BJ (cell line): ENCODE data around the gene CCDC117. TPM values are rescaled to one million over a fixed set of nuclear protein-coding genes. Genes with fewer than 3 reads are reported as not detected.

Experiments
- CTCF ChIA-PET: fragments of 350-600 bp; formaldehyde crosslinking; extraction: SDS; loops from one replicate; lab custom pipeline; 2021; ENCODE audit warnings: antibody characterized with exemption, inconsistent platforms; lab: Yijun Ruan, JAX
- POLR2A ChIA-PET: fragments of 300-600 bp; sonication (Branson Sonifier 250); formaldehyde crosslinking; extraction: SDS; loops from one replicate; lab custom pipeline; 2021; ENCODE audit warnings: antibody characterized with exemption; lab: Charles Lee
- DNase-seq: peaks from one replicate; pipeline ENCODE4 v3.0.0-alpha.2; 2011; ENCODE audit warnings: low read depth
- H3K27me3 ChIP-seq: 2 replicates; pipeline ENCODE4 v1.6.0; 2011; ENCODE audit warnings: low read length; ENCODE audit not compliant: control insufficient read depth, insufficient read depth
- H3K36me3 ChIP-seq: 2 replicates; pipeline ENCODE4 v1.5.1; 2011; ENCODE audit warnings: low read length; ENCODE audit not compliant: control insufficient read depth, insufficient read depth
- H3K4me3 ChIP-seq: 2 replicates; pipeline ENCODE4 v1.5.1; 2011; ENCODE audit warnings: low read depth, mild to moderate bottlenecking, control low read depth, low read length
- polyA plus RNA-seq: library from polyadenylated mRNA; depleted of rRNA; stranded (reverse); fragments of >200 nt; gene quantifications from 2 replicates; pipeline ENCODE4 v1.2.3, GENCODE V29; 2011
- TF ChIP-seq, protein P1 (sequence below): IDR thresholded peaks from 2 replicates; pipeline ENCODE4 v1.5.1; 2011; ENCODE audit warnings: low read depth, mild to moderate bottlenecking, control low read depth, inconsistent platforms, low read length, moderate library complexity; ENCODE audit not compliant: insufficient read depth

The CCDC117 gene
- polyA plus RNA-seq, 1 experiment: 4.5 TPM

DNA sequence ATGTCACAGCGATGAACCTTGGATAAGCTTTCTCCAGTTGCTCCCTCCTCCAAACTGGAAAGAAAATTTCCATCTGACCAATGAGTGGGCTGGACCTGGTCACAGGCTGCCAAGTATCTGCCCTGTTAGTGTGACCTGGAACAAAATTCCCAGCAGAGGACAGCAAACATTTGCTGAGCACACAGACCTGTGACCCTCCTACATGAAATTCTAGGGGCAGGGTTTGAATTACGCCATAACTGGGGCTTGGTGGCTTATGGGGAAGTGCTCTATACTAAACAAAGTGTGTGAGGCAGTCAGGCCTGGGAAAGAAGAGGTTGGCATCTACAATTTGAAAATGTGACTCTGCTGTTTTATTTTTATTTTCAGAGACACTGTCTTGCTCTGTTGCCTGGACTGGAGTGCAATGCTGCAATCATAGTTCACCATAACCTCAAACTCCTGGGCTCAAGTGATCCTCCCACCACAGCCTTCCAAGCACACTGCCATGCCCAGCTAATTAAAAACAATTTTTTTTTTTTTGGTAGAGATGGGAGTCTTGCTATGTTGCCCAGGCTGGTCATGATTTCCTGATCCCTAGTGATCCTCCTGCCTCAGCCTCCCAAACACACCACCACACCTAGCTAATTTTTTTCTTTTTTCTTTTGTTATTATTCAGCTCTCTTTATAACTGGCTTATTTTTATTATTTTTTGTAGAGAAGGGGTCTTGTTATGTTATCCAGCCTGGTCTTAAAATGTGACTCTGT is 41.5 kb downstream of the CCDC117 start:
- no peak for DNase-seq
- Histone ChIP-seq H3K36me3 (no peaks in the 10 kb centered on the region), H3K4me3 (no peak overlapping the region), H3K27me3 (no peaks in the 10 kb centered on the region)
- POLR2A ChIA-PET: interaction anchor here (0.6 kb wide), 1 partner anchor 87 kb away, joined by 12 read pairs; no protein-coding TSS in a partner anchor
- TF ChIP-seq, protein P1, sequence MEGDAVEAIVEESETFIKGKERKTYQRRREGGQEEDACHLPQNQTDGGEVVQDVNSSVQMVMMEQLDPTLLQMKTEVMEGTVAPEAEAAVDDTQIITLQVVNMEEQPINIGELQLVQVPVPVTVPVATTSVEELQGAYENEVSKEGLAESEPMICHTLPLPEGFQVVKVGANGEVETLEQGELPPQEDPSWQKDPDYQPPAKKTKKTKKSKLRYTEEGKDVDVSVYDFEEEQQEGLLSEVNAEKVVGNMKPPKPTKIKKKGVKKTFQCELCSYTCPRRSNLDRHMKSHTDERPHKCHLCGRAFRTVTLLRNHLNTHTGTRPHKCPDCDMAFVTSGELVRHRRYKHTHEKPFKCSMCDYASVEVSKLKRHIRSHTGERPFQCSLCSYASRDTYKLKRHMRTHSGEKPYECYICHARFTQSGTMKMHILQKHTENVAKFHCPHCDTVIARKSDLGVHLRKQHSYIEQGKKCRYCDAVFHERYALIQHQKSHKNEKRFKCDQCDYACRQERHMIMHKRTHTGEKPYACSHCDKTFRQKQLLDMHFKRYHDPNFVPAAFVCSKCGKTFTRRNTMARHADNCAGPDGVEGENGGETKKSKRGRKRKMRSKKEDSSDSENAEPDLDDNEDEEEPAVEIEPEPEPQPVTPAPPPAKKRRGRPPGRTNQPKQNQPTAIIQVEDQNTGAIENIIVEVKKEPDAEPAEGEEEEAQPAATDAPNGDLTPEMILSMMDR: no peak
- CTCF ChIA-PET: interaction anchor here (0.9 kb wide), 1 partner anchor 16 kb away, joined by 3 read pairs; no protein-coding TSS in a partner anchor

DNA sequence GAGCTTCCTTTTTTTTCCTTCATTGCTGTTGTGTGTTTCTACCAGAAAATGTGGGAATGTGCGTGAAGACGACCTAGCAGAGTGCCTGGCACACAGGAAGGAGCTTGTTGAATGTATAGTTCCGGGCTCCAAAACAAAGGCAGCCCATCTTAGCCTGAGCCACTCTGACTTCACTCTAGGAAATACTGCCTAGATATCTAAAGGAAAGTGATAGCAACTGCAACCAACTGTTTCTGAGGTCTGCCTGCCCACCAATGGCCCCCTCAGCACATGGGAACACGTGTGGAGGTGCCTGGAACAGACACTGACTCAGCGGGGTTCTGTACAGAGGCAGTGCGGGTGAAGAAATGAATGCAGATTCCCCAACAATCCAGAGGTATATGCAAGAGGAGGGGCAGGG is 42.6 kb downstream of the CCDC117 start:
- ChIA-PET CTCF (interaction anchor here (1.1 to 1.5 kb wide), 2 partner anchors 9 to 214 kb away, joined by 3 to 9 read pairs; no protein-coding TSS in a partner anchor), POLR2A (no interaction called here)
- H3K27me3 ChIP-seq: no peaks in the 10 kb centered on the region
- no peaks in the 10 kb centered on the region for H3K36me3 ChIP-seq
- TF ChIP-seq, protein P1: no peak
- DNase-seq: no peak
- H3K4me3 ChIP-seq: no peak overlapping the region

DNA sequence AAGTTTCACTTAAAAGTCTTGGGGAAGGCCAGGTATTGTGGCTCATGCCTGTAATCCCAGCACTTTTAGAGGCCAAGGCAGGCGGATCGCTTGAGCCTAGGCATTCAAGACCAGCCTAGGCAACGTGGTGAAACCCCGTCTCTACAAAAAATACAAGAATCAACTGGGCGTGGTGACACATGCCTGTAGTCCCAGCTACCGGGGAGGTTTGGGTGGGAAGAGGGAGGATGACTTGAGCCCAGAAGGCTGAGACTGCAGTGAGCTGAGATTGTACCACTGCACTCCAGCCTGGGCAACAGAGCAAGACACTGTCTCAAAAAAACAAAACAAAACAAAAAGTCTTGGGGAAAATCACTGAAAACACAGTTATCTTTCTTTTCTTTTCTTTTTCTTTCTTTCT is 43.2 kb downstream of the CCDC117 start:
- no peak for DNase-seq
- H3K27me3 ChIP-seq: no peaks in the 10 kb centered on the region
- TF ChIP-seq, protein P1: no peak
- ChIA-PET CTCF (interaction anchor here (1.5 kb wide), 1 partner anchor 215 kb away, joined by 9 read pairs; no protein-coding TSS in a partner anchor), POLR2A (no interaction called here)
- H3K36me3 ChIP-seq: no peaks in the 10 kb centered on the region
- H3K4me3 ChIP-seq: no peak overlapping the region

DNA sequence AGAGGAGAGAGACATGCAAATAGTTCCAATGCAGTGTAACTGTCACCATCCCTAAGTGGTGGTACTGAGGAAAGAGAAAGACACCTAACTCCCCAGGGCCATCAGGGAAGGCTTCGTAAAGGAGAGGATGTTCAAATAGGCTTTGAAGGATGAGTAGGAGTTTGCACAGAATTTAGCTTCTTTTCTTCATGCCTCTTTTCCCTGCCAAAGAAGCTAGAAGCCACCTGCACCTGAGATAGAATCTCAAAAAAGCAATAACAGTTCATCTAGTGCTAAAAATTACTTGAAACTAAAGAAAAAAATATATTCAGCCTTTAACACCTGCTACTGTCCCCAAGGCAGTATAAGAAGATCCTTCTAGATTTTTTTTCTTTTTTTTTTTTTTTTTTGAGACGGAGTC is 44.6 kb downstream of the CCDC117 start:
- H3K4me3 ChIP-seq: no peak overlapping the region
- TF ChIP-seq, protein P1: no peak
- CTCF ChIA-PET: interaction anchor here (1.2 kb wide), 1 partner anchor 12 kb away, joined by 3 read pairs; no protein-coding TSS in a partner anchor
- no peaks in the 10 kb centered on the region for H3K36me3 ChIP-seq
- POLR2A ChIA-PET: no interaction called here
- no peak for DNase-seq
- H3K27me3 ChIP-seq: no peaks in the 10 kb centered on the region

DNA sequence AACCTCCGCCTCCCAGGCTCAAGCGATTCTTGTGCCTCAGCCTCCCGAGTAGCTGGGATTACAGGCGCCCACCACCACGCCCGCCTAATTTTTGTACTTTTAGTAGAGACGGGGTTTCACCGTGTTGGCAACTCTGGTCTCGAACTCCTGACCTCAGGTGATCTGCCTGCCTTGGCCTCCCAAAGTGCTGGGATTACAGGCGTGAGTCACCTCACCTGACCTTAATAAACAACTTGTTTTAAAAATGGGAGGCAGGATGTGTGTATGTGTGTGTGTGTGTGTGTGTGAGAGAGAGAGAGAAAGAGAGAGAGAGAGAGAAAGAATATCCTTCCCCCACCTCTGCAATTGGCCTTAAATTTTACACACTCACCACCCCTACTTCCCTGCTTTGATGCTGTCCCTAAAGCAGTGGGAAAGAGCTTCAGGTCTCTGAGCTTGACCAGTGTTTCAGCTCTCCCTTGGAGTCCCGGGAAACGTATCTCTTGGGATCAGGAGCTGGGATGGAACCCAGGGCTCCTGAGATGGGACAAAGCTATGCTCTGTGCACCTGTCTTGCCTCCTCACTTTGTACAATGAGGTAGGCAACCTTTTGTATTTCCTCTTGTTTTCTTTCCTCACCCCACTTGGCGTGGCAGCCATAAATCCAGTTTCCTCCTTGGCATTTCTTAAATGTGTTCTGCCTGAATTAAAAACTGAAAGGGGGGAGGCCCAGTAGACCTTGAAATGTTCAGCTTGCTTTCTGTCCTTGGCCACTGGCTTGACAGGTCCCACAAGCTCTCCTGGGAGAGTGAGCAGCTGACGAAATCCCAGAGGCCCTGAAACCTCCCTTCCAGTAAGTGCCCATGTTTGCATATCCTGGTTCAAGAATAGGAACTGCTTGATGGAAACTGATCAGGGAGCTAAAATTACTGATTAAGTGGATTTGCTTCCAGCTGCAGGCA is 45.7 kb downstream of the CCDC117 start:
- no peak for DNase-seq
- H3K36me3 ChIP-seq: no peaks in the 10 kb centered on the region
- H3K4me3 ChIP-seq: no peak overlapping the region
- no peaks in the 10 kb centered on the region for H3K27me3 ChIP-seq
- ChIA-PET CTCF (interaction anchor here (0.7 to 3.7 kb wide), 4 partner anchors 11 to 496 kb away, joined by 3 to 33 read pairs (median 6); no protein-coding TSS in a partner anchor), POLR2A (interaction anchor here (0.6 to 0.7 kb wide), 2 partner anchors 10 to 803 kb away, joined by 3 read pairs; no protein-coding TSS in a partner anchor)
- TF ChIP-seq, protein P1: no peak
